Measurements from ENCODE around the gene SCN3B.

Gene SCN3B

DNA sequence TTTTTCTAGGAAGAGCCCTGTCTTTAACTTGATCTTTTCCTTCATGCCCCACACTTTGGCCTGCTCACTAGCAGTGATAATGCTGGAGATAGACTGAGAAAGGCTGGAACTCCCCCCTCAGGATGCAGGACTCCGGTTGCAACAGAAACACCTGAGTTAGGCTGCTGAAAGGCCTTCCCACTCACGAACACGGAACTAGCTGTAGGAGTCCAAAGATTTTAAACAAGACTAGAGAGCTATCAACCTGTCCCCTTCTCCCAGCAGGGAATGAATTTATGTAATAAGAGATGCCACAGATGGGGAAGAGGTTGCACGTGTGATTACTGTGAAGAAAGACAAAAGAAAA lies 13.0 kb downstream of the SCN3B start:
- Histone ChIP-seq H3K4me3 (no peak overlapping the region), H3K27ac (no peak overlapping the region)
- DNase-seq (ENCODE audit: low spot score): no peak
- TF ChIP-seq, protein P1, sequence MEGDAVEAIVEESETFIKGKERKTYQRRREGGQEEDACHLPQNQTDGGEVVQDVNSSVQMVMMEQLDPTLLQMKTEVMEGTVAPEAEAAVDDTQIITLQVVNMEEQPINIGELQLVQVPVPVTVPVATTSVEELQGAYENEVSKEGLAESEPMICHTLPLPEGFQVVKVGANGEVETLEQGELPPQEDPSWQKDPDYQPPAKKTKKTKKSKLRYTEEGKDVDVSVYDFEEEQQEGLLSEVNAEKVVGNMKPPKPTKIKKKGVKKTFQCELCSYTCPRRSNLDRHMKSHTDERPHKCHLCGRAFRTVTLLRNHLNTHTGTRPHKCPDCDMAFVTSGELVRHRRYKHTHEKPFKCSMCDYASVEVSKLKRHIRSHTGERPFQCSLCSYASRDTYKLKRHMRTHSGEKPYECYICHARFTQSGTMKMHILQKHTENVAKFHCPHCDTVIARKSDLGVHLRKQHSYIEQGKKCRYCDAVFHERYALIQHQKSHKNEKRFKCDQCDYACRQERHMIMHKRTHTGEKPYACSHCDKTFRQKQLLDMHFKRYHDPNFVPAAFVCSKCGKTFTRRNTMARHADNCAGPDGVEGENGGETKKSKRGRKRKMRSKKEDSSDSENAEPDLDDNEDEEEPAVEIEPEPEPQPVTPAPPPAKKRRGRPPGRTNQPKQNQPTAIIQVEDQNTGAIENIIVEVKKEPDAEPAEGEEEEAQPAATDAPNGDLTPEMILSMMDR (IDR thresholded peaks at IDR 0.05): no peak

DNA sequence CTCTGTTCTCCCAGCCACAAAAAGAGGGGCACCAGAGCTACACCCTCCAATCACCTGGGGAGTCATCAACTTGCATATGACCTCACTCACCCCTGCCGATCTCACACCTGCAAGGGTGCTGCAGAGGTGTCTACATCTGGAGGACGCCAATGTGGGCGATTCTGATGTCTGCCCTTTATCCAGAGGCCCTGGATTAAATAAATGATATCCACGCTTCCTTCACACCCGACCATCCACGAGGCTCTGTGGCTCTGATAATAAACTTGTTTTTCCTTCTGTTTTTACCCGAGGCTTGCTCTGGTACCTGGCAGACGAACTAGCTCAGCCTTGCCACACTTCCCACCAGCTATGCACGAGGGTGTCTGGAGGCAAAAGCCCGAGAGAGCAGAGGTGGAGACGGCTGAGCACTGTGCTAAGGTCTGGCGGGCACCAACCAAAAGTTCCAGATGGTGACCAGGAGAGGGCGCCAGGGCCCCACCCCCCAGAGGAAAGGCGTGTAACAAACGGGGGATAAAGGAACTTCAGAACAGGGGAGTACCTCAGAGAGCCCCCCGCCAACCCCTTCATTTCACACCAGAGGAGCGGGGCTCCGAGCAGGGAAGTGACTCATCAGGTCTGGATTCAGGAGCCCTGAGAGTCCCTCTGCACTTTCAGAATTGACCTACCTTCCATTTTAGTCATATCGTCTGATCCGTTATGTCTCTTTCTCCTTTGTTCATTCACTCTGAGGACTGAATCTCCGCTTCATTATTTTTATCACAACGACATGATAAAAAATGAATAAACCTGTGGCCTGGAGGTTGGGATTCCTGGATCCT lies 13.5 kb downstream of the SCN3B start:
- DNase-seq (ENCODE audit: low spot score): no peak
- Histone ChIP-seq H3K27ac (no peak overlapping the region), H3K4me3 (no peak overlapping the region)
- TF ChIP-seq, protein P1 (IDR thresholded peaks at IDR 0.05): no peak

DNA sequence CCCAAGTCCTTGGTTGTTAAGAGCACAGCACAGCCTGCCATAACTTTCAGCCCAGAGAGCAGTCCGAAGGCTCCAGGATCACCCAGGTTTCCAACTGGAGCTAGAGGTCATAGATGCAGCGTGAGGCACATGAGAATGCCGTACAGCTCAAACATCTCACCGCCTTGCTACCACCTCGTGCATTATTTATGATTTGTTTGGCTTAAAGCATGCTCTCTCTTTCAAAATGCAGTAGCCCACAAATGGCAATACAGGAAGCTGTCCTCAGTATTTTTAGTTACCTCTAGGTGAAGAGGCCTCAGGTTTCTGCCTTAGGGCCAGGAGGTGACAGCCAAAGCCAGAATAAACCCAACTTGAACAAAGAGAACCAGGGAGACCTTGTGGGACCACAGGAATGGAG lies 14.4 kb downstream of the SCN3B start:
- TF ChIP-seq, protein P1 (IDR thresholded peaks at IDR 0.05): no peak
- no peak for DNase-seq (ENCODE audit: low spot score)
- Histone ChIP-seq H3K27ac (no peak overlapping the region), H3K4me3 (no peak overlapping the region)

DNA sequence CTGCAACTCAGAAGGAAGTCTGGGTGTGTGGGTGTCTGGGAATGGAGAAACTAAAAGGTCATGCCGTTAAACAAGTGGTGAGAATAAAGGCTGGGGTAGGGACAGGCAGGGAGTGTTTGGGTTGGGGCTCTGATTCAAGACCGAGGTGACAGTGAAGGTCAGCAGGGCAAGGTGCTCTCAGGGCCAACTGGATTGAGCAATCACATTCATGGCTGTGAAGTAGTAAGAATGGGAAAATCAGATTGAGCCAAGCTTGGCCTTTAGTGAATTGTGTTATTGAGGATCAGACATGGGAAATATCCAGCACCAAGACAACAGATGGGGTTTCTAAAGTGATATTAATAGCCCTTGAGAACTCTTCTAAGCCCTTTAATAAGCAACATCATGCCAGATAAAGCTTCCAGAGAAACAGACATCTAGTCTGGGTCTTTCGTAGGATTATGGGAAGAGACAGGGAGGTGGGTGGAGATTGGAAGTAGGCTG lies 24.3 kb downstream of the SCN3B start:
- Histone ChIP-seq H3K4me3 (no peak overlapping the region), H3K27ac (no peak overlapping the region)
- DNase-seq (ENCODE audit: low spot score): no peak
- TF ChIP-seq, protein P1 (IDR thresholded peaks at IDR 0.05): no peak

DNA sequence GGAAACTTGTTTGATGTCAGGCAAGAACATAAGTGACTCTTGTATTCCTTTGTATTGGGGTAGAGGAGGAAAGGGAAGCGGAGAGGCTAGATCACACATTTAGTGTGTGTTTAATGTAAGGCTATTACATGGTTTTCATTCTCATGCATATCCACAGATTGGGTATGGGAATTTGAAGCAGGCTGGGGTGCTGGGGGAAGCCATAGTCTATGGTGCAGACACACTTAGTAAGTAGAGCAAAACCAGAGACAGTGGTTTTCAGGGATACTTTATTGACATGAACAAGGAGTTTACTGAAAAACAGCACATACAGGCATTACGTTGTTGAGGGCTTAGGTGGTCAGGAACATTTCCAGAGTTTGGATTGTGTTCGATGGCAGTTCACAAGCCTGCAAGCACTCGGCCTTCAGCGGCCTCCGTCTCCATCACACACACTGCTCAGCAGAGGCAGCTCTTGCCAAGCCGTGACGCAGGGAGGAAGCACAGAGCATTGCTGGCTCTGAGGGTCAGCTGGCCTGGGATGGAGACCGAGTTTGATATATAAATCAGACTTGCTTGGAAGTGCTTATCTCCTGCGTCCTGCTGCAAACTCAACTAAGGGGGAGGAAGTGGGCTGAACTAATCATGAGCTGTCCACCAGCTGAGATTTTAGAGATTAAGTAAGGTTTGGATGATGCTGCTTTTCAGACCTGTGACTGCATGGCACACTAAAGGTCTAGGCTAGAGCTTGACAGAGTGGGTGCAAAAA lies 25.3 kb downstream of the SCN3B start:
- TF ChIP-seq, protein P1 (IDR thresholded peaks at IDR 0.05): no peak
- no peak for DNase-seq (ENCODE audit: low spot score)
- Histone ChIP-seq H3K27ac (no peak overlapping the region), H3K4me3 (no peak overlapping the region)

DNA sequence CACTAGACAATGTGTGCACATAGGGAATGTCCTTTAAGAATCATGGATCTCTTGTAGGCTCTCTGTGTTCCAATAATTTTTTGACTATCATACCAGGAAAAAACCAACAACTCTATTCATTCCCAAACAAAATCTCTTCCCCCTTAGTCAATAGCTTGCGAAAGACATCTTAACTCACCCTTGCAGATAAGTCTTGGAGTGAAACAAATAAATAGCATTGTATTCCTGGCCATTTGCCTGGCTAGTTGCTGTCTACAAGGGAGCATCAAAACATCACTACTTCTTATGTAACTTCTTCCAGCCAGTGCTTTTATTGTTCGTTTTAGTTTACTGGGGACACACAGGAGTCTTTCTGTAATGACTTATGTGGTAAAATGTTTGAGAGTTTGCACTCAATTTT lies 29.4 kb downstream of the SCN3B start:
- TF ChIP-seq, protein P1 (IDR thresholded peaks at IDR 0.05): no peak
- DNase-seq (ENCODE audit: low spot score): no peak
- Histone ChIP-seq H3K27ac (no peak overlapping the region), H3K4me3 (no peak overlapping the region)
